HG02763 (cell line): ENCODE results near the gene ARFRP1.

Experiments
- ATAC-seq: cut with Tn5 transposase; IDR thresholded peaks from one replicate; pipeline ENCODE4 v1.9.1; 2021; ENCODE audit warnings: mild to moderate bottlenecking, moderate library complexity; ENCODE audit not compliant: unreplicated experiment

ARFRP1 gene

GRCh38 chr20:63703471-63703975, 4.3 kb downstream of the ARFRP1 start:
- ATAC-seq = no peak

DNA sequence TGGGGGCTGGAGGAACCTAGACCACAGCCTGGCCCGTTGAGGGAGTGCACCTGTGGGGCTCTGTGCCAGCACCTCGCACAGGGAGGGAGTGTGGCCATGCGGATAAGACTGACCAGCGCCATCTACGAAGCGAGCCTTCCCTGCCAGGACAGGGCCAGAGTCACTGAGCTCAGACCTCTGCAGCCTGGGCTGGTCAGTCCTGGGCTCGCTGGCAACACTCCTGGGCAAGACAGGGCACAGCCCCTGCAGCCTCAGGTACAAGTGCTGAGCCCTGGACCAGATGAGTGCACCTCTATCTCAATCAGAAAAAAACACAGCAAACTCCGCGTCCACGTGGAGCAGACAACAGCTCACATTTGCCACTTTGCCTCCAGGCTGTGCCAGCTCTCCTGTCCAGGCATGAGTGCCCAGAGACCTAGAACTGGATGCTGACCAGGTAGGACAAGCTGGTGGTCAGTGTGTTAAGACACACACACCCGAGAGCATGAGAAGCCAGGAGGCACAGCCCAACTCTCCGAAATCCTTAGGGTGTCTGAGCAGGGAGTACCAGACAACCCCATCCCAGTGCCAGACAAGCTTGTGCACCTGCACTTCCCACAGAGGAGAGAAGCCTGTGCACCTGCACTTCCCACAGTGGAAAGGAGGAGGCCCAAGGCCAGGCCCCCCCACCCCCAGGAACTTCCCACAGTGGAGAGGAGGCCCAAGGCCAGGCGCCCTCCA, 4.9 kb downstream of the ARFRP1 start:
- no peak for ATAC-seq

GRCh38 chr20:63702036-63702665, 5.6 kb downstream of the ARFRP1 start:
- ATAC-seq = no peak

- ATAC-seq = no peak
Observed at GRCh38 chr20:63701329-63702035, 6.3 kb downstream of the ARFRP1 start.

DNA sequence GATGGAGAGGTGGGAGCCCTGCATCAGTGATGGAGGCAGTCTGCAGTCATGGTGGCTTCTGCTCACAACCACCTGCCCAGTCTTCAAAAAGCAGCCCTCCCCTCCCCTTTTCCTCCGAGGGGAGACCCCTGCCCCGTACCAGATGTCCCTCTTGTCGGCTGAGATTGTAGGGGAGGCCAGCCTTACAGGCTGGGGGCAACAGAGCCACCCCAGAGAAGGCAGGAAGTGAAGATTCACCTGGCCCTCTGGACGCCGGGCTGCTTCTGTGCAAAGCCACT, 6.8 kb downstream of the ARFRP1 start:
- no peak for ATAC-seq

- ATAC-seq = no peak
Observed at GRCh38 chr20:63700199-63701050, 7.4 kb downstream of the ARFRP1 start.

DNA sequence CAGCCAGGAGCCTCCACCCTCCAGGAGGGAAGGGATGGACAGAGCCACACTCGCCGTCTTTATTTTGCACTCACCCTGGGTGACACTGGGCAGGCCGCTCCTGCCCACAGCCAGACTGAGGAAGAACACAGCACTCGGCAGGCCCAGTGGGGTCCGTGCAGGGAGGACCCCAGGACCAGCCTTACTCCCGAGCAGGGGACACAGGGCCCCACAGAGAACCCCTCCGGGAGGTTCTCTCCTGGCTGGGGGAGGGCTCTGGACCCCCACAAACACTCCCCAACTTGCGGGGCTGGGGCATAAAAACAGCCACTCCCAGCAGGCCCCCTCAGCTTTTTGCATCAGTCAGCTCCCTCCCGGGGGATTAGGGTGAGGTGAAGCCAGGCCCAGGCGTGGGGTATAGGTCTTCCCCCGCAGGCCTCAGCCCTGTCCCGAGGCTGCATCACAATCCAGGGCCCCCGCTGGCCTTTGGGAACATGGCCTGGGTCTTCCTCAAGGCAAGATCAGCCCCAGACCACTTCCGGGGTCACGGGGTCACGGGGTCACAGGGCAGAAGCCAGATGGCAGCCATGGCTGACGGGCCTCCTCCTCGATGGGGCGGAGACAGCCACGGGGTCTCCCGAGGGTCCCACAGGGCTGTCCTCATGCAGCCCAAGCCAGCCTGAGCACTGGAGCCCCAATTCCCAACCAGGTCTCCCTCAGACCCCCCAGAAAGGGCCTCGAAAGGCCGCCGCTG, 8.1 kb downstream of the ARFRP1 start:
- no peak for ATAC-seq

DNA sequence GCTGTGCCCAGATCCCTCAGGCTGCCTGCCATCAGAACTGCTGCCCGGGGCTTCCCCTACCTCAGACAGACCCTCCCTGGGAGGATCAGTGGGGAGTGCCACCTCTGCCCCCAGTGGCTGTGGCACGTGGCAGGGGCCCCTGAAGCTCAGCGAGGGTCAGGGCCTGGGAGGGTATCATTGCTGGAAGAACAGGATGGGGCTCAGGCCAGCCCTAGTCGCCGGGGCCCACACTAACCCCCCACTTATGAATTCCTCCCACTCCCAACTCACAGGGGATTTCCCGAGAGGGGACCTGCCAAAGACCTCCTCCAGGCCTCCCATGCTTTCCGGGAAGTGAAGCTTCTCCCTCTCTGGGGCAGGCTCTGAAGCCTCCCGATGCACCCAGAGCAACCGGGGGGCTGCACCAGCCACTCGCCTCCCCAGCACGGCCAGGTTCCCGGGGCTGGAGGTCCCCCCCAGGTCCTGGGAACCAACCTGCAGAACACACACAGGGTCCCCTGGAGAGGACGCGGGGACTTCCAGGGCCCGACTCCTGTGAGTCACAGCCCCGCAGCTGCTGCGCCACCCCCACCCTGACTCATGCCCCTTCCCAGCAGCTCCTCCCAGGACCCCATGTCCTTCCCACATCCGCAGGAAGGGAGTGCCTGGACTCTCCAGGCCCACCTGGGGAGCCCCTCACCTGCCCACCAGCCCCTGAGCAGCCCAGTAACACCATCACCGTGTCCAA, 8.9 kb downstream of the ARFRP1 start:
- no peak for ATAC-seq

- ATAC-seq = no peak
Observed at GRCh38 chr20:63697868-63698545, 9.8 kb downstream of the ARFRP1 start.

DNA sequence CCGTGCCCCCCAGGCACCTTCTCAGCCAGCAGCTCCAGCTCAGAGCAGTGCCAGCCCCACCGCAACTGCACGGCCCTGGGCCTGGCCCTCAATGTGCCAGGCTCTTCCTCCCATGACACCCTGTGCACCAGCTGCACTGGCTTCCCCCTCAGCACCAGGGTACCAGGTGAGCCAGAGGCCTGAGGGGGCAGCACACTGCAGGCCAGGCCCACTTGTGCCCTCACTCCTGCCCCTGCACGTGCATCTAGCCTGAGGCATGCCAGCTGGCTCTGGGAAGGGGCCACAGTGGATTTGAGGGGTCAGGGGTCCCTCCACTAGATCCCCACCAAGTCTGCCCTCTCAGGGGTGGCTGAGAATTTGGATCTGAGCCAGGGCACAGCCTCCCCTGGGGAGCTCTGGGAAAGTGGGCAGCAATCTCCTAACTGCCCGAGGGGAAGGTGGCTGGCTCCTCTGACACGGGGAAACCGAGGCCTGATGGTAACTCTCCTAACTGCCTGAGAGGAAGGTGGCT, 10.4 kb downstream of the ARFRP1 start:
- no peak for ATAC-seq

DNA sequence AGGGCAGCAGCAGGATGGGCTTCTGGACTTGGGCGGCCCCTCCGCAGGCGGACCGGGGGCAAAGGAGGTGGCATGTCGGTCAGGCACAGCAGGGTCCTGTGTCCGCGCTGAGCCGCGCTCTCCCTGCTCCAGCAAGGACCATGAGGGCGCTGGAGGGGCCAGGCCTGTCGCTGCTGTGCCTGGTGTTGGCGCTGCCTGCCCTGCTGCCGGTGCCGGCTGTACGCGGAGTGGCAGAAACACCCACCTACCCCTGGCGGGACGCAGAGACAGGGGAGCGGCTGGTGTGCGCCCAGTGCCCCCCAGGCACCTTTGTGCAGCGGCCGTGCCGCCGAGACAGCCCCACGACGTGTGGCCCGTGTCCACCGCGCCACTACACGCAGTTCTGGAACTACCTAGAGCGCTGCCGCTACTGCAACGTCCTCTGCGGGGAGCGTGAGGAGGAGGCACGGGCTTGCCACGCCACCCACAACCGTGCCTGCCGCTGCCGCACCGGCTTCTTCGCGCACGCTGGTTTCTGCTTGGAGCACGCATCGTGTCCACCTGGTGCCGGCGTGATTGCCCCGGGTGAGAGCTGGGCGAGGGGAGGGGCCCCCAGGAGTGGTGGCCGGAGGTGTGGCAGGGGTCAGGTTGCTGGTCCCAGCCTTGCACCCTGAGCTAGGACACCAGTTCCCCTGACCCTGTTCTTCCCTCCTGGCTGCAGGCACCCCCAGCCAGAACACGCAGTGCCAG, 11.0 kb downstream of the ARFRP1 start, which contains the start of gene TNFRSF6B:
TSS of gene TNFRSF6B (plus strand) at position 25 of the 729 bp plus-strand sequence. CDS start at position 141, 116 bp downstream.
- ATAC-seq = no peak

GRCh38 chr20:63696306-63696627, 11.5 kb downstream of the ARFRP1 start:
- no peak for ATAC-seq

DNA sequence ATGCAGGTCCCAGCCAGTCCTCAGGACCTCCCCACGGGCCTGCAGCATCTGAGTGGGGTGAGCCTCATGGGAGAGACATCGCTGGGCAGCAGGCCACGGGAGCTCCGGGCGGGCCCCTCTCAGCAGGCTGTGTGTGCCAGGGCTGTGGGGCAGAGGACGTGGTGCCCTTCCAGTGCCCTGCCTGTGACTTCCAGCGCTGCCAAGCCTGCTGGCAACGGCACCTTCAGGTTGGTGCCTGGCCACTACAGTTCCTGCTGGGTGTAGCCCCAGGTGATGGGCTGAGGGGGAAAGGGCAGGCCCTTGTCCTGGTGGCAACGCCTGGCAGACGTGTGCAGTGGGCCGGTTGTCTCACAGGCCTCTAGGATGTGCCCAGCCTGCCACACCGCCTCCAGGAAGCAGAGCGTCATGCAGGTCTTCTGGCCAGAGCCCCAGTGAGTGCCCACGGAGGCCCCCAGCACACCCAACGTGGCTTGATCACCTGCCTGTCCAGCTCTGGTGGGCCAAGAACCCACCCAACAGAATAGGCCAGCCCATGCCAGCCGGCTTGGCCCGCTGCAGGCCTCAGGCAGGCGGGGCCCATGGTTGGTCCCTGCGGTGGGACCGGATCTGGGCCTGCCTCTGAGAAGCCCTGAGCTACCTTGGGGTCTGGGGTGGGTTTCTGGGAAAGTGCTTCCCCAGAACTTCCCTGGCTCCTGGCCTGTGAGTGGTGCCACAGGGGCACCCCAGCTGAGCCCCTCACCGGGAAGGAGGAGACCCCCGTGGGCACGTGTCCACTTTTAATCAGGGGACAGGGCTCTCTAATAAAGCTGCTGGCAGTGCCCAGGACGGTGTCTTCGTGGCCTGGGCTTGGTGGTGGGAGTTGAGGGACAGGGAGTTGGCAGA, 12.1 kb downstream of the ARFRP1 start:
- no peak for ATAC-seq

GRCh38 chr20:63694584-63695423, 13.0 kb downstream of the ARFRP1 start:
- no peak for ATAC-seq

DNA sequence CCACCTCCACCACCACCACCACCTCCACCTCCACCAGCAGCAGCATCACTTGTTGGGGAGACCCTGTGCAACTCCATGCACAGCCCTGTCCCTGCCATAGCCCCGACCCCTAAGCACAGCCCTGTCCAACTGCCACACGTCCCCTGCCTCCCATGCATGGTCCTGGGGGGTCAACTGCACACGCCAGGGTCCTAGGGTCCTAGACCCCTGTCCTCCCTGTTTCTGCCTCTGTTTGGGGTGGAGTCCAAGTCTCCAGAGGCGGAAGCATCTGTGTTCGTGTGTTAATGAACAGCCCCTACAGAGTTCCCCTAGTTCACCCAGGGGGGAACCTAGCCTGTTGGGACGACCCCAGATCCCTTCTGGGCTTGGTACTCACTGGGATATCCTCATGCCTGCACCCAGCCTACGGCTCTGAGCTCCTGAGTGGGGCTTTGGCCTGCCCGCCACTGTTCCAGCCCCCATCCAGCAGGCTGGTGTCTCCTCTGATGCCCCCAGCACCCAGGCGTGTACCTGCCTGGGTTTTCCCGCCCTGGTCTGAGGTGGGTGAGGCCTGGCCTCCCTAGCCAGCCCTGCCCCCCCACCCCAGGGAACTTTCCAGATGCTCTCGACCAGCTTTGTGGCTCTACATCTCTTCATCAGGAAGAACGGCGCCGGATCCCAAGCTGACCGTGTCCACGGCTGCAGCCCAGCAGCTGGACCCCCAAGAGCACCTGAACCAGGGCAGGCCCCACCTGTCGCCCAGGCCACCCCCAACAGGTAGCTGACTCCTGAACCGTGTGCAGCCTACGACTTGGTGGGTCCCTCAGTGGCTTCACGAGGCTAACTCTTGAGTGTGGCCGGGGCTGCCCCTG, 13.8 kb downstream of the ARFRP1 start:
- ATAC-seq = no peak
